ENCODE data around the gene NEUROG1. TPM values are rescaled to one million over a fixed set of nuclear protein-coding genes. Genes with fewer than 3 reads are reported as not detected.
A peak's percentile ranks its signal among the peaks of the same experiment; 100 is the strongest.

Gene NEUROG1
- polyA plus RNA-seq, 1 donor, result not detected

DNA sequence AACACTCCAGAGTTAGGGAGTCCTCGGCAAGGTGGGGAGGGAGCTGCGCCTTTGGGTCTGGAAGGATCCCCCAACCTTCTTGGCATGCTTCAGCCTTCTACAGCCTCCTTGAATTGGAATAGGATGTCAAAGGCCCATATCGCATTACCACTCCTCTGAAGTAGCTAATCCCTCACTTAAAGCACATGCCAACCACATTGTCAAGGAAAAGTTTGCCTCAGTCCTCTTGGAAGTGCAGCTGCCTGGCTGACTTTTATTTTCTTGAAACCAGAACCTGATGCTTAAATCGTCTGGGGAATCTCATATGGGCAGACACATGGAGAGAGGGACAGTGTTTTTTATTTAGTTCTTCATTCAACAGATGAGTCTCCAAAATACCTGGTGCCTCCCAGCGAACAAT, 28.6 kb upstream of the NEUROG1 start:
- DNase-seq, result no peak

DNA sequence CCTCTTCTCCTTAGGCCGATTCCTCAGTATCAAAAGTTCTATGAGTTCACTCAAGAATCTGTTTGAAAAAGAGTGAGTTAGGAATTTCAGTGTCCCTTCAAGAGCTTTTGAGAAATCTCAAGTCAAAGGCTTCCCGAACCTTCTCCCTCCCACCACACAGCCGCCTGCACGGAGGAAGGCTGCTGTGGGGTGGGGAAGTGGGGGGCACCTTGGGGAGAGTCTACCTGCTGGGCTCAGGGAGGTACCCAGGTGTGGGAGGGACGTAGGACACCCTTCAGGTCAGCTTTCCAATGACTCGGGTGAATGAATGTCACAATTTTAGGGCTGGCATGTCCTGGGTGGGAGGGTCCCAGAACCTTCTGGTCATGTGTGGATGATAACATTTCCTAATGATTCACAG, 25.5 kb upstream of the NEUROG1 start:
- no peak for DNase-seq

DNA sequence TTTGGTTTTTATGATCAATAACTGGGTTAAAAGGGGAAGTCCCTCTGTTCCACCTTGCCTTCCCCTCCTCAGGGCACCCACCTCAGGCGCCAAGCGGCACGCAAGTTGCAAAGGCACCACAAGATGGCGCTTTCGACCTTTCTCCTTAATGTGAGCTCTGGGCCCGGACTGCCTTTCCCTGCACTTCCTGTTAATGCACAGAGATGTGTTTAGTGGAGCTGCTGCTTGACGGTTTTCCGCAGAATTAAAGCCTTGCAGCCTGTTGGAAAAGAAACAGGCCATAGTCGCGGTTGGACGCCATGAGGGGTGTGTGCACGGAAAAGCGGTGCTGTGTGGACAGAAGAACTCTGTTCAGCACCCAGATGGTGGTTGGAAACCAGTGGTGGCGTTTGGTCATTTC, 25.1 kb upstream of the NEUROG1 start:
- DNase-seq, result peak; percentile 85

DNA sequence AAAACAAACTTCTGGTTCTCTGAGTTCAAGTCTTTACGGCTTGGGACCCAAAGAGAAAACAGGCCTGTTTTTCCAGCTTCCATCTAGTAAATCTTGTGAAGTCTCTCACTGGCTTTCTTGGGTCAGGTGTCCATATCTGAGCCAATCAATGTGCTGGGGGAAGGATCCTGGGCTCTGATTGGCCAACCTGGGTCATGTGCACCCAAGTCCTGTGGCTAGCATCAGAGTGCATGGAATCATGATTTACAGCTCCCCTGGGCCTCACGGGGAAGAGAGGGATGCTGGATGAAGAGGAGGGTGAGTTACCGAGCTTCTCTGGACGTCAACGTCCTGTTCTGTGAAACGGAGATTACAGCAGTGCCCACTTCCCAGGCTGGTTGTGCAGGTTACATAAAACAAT, 23.6 kb upstream of the NEUROG1 start:
- no peak for DNase-seq

GRCh38 chr5:135557076-135557838, 21.5 kb upstream of the NEUROG1 start:
- DNase-seq, result no peak

DNA sequence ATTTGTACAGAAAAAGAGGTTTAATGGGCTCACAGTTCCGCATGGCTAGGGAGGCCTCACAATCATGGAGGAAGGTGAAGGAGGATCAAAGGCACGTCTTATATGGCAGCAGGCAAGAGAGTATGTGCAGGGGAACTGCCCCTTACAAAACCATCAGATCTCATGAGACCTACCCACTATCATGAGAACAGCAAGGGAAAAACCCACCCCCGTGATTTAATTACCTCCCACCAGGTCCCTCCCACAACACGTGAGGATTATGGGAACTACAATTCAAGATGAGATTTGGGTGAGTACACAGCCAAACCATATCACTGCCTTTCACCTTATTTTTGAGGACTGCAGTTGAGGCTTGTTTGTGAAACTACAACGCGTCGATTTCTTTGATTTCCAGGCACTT, 20.9 kb upstream of the NEUROG1 start:
- no peak for DNase-seq

DNA sequence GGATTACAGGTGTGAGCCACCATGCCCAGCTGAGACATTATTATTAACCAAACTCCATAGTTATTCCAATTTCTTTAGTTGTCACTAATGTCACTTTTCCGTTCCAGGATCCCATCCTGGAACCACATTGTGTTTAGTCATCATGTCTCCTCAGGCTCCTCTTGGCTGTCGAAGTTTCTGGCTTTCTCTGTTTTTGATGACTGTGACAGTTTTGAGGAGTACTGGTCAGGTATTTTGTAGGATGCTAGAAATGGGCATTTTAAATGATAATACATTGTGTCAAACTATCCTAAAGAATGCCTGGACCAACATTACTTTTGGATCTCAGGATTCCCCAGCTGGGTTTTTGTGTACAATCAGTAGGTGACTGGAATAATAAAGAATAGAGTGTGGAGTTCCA, 19.8 kb upstream of the NEUROG1 start:
- DNase-seq, result no peak

- no peak for DNase-seq
These were observed 18.1 kb upstream of the NEUROG1 start for GRCh38 chr5:135553688-135554462.

DNA sequence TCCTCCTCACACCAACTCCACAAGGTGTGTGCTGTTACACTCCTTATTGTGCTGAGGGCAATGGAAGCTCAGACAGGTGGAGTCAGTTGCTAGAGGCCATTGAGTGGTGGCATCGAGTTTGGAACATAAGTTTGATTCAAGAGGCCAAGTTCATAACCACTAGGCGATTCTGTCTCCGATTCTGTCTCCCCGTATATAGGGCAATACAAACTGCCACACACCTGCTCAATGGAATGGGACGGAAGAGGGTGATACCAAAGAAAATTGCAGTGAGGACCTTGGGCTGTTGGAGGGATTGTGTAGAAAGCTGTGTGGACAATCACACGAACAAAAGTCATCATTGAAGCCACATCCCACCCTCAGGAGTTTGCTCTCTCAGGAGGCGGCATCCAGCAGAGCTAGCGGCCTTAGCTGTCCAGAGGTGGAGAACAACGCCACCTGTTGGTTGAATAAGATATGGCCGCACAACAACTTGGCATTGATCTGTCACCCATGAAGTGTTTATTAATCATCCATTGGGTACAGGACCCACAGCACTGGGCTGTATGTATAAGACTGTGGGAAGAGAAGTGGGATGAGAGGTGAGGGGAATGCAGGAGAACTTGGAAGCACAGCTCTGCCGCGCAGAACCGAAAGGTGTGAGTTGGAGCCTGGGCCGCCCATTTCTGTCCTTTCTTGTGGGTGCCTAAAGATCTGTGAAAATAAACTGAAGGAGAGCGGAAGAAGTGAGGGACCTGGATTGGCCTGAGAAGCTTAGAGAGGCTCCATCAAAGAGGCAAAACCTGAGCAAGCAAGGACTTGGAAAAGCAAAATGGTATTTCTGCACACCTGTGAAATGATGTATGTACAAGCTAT, 16.1 kb upstream of the NEUROG1 start:
- DNase-seq, result peak; percentile 74

- DNase-seq, result no peak
These were observed 13.6 kb upstream of the NEUROG1 start for GRCh38 chr5:135549413-135549812.

DNA sequence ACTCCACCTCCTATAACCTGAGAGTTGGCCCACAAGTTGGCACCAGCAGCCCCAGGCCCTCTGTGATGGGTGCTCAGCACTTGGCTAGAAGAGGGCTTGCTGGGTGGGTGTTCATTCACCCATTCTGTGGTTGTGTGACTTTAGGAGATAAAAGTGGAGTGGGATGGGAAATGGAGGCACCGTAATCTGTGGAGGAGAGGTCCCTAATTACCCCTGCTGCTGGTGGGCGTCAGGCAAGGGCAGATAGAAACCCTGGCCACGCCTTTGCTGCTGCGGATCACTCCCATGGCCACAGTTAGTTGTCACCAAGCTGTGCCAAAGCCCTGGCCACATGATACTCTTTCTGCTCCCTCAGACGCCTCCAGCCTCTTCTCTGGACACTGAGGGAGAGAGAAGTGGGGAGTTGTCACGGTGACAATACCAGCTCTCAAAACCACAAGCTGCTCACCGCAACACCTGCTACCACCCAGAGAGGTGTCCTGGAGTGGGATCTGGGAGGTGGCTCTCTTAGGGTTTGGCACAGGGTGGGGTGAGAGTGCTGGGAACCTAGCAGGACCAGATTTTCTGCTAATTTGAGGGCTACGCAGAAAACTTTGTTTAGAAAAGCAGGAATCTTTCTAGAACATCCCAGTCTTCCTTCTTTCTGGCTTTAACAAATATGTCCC, 12.0 kb upstream of the NEUROG1 start:
- no peak for DNase-seq

DNA sequence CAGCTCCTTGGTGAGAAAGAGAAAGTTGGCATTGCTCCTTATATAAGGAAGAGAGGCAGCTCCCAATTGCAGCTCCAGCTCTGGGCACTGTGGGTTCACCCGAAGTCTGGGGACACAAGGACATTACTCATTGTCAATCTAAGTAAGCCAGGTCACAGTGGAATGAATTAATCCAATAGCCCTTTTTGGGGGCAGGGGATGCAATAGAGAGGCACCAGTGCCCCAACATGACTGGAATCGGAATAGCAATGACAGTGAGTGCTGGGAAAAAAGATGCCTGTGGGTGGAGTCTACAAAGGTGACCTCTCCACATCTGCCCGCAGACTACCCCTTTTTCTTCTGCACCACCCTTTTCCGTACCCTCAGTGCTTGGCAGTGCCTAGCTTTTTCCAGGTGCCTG, 11.1 kb upstream of the NEUROG1 start:
- no peak for DNase-seq

DNA sequence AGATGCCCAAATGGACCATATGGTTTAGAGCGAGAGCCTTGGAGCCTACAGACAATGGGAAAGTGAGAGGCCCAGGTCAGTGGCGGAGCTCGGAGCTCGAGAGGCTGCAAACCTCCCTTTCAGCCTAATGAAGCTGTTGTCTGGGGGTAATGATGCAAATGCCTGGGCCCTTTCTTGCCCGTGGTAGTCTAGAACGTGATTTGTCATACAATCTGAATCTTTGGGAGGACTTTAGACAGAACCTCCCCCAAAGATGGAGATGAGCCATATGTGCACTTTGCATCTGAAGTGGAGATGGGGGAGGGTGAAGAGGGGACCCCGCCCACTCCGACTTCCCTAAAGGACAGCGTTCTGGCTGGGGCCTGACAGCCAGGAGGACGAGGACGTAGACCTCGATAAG, 10.3 kb upstream of the NEUROG1 start:
- no peak for DNase-seq

- DNase-seq, result no peak
These were observed 9.3 kb upstream of the NEUROG1 start for GRCh38 chr5:135545099-135545498.

DNA sequence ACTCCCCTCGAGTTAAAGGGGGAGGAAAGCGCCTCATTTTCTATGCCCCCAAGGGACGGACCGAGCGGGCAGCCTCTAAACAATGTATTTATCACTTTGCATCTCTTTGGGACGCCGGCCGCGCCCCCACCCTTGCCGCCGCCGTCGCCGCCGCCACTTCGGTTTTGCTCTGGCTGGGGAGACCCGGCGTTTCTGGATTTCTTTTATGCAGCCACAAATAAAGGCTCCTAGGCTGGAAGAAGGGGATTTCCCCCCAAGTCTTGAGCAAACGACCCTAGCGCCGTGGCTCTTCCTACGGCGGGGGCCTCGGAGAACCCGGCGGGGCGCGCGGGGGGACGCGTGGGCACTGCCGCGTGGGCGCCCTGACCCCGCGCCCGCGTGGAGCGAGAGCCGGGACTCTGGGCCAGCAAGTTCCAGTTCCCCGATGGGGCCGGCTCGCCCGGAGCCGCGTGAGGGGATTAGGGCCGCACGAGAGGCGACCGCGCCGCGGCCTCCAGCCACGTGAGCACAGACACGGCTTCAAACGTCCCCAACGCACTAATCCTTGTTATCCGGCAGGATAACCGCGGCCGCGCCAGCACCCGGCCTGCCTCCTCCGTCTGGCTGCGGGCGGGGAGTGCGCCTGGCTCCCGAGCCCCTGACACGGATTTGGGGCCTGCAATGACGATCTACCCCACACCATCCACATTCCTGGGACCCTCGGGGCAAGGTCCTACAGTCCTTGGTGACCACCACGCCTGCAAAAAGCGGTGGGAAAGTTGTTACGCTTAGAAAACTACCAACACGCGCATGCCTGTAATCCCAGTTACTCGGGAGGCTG, 7.9 kb upstream of the NEUROG1 start:
- DNase-seq, result no peak

DNA sequence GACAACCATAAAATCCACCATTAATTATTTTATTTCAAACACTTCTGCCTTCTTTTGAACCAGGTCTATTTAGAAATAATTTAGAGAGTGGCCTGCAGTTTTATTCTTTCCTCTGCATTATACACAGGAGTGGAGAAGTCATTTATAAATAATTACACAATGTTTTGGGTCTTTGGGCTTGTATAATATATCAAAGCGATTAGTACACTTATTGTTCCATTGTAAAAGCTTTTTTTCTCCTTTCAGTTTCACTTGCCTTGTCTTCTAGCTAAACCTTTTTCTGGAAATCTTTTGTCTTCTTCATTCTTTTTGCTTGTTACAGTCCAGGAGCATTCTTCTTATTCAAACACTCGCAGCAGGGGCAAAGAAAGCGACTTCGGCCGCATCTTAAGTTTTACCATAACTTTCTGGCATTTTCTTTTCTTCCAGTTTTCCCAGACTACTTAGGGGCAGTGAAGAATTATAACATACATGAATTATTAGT, 7.3 kb upstream of the NEUROG1 start:
- DNase-seq, result no peak

DNA sequence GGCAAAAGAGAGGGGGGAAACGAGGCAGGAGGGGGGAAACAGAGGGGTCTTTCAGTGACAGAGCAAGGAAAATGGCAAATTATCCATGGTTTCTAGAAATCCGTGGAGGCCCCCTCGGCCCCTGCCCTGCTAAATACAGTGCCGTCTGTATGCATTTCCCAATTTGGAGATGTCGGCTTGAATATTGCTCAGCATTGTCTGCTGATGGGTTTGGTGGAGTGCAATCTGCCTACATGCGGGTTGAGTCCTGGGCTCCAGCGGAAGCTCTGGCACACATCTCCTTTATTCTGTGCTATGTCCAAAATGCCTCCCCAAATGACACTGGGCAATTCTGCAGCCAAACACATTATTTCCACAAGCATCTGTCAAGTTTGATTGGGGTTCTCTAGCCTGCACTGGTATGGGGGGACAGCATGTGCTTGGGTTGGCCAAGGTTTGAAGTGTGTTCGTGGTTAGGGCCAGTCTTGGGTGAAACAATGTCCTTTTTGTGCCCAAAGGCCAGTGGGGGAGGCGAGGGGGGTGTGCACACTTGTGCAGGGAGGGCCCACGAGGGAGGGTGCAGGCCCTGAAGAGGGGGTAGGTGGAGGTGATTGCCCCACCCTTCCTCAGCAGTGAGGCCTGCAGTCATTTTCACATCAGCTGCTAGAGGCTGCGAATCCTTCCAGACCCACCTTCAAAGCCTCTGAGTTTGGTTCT, 6.2 kb upstream of the NEUROG1 start:
- DNase-seq, result no peak

GRCh38 chr5:135539430-135540005, 3.8 kb upstream of the NEUROG1 start:
- DNase-seq, result no peak

- no peak for DNase-seq
These were observed 2.5 kb upstream of the NEUROG1 start for GRCh38 chr5:135538261-135538660.

DNA sequence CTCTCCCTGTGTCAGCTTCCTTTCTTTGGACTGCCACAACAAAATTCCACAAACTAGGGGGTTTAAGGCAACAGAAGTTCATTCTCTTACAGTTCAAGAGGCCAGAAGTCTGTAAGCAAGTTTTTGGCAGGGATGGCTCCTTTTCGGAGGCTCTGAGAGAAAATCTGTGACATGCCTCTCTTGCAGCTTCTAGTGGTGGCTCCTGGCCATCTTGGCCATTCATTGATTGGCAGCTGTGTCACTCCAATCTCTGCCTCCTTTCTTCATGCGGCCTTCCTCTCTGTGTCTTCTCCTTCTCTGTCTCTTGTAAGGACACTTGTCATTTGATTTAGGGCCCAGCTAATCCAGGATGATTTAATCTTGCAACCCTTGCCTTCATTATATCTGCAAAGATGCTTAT, 2.0 kb upstream of the NEUROG1 start:
- no peak for DNase-seq
